B cell (primary cell): Measurements from ENCODE around the gene CTXND2. TPM values are rescaled to one million over a fixed set of nuclear protein-coding genes. Genes with fewer than 3 reads are reported as not detected.
"Not testable (repeated sequence)": the region's sequence is repeated elsewhere in the genome, so short reads cannot be mapped to it uniquely, and the experiment has no call there.

ENCODE experiments used
- ATAC-seq: fragments of 200-7000 bp; cut with Tn5 transposase; one replicate; pipeline ENCODE4 v1.10.0; 2021; ENCODE audit warnings: low read depth, mild to moderate bottlenecking, moderate number of reproducible peaks, moderate library complexity
- CTCF ChIA-PET: fragments of 350-600 bp; sonication (Branson Sonifier 250); formaldehyde crosslinking; loops from one replicate; lab custom pipeline; 2021; ENCODE audit warnings: antibody characterized with exemption, inconsistent platforms; lab: Charles Lee
- POLR2A ChIA-PET: fragments of 350-600 bp; sonication (Branson Sonifier 250); formaldehyde crosslinking; loops from one replicate; lab custom pipeline; 2021; ENCODE audit warnings: antibody characterized with exemption; lab: Charles Lee
- DNase-seq: peaks from one replicate; pipeline ENCODE4 v3.0.0; 2013
- H2AFZ ChIP-seq: 2 replicates; pipeline ENCODE4 v1.6.1; 2012; ENCODE audit warnings: mild to moderate bottlenecking, low read depth, low read length; ENCODE audit not compliant: insufficient read depth, poor library complexity, severe bottlenecking
- H3K27ac ChIP-seq, 2 donors: 1 replicate in 1 of 2; 2 replicates in 1 of 2; pipeline ENCODE4 v1.5.1; 2012 to 2013; ENCODE audit warnings: low read length in 2 of 2, mild to moderate bottlenecking in 2 of 2, moderate library complexity in 1 of 2
- H3K27me3 ChIP-seq, 4 experiments: fragments of 200-600 bp in 1 of 4; sonication (generic) in 1 of 4; replicated peaks in 1 of 4; 1 replicate in 2 of 4; 2 replicates in 2 of 4; pipeline versions ENCODE4 v1.6.1 to v1.7.0; 2013 to 2016; ENCODE audit warnings: low read length in 3 of 4, mild to moderate bottlenecking in 2 of 4, mixed read lengths in 1 of 4, moderate library complexity in 1 of 4; ENCODE audit not compliant: insufficient read depth in 4 of 4, control insufficient read depth in 3 of 4; ENCODE audit errors: control extremely low read depth in 1 of 4
- H3K36me3 ChIP-seq, 2 experiments: replicated peaks in 1 of 2; 1 replicate in 1 of 2; 2 replicates in 1 of 2; pipeline versions ENCODE4 v1.6.1 to v1.7.1; 2013; ENCODE audit warnings: low read length in 1 of 2; ENCODE audit not compliant: insufficient read depth in 2 of 2, control insufficient read depth in 1 of 2; ENCODE audit errors: control extremely low read depth in 1 of 2, extremely low read depth in 1 of 2
- H3K4me1 ChIP-seq, 2 donors: fragments of 200-600 bp in 1 of 2; sonication (generic) in 1 of 2; 1 replicate in 1 of 2; 2 replicates in 1 of 2; pipeline versions ENCODE4 v1.5.1 to v1.6.1; 2013 to 2017; ENCODE audit warnings: low read length in 2 of 2; ENCODE audit not compliant: control insufficient read depth in 2 of 2, insufficient read depth in 2 of 2
- H3K4me2 ChIP-seq: replicated peaks from 2 replicates; pipeline ENCODE3; 2012; ENCODE audit warnings: mild to moderate bottlenecking, low read depth, low read length; ENCODE audit not compliant: poor library complexity, severe bottlenecking
- H3K4me3 ChIP-seq, 5 experiments: fragments of 200-600 bp in 1 of 5; sonication (generic) in 1 of 5; 1 replicate in 3 of 5; 2 replicates in 2 of 5; pipeline versions ENCODE4 v1.5.1 to v1.7.0; 2011 to 2016; ENCODE audit warnings: low read length in 4 of 5, mild to moderate bottlenecking in 4 of 5, low read depth in 2 of 5, control low read depth in 1 of 5, moderate library complexity in 1 of 5; ENCODE audit not compliant: insufficient read depth in 1 of 5; ENCODE audit errors: control extremely low read depth in 1 of 5, extremely low read depth in 1 of 5
- H3K79me2 ChIP-seq: fragments of 200-600 bp; sonication (generic); one replicate; pipeline ENCODE4 v1.6.0; 2016; ENCODE audit warnings: low read length; ENCODE audit not compliant: control insufficient read depth, insufficient read depth
- H3K9ac ChIP-seq: fragments of 200-600 bp; sonication (generic); 2 replicates; pipeline ENCODE4 v1.6.1; 2017; ENCODE audit warnings: mild to moderate bottlenecking, low read length, moderate library complexity
- H3K9me3 ChIP-seq, 3 donors: one replicate each; pipeline versions ENCODE4 v1.6.1 to v1.7.1; 2013; ENCODE audit warnings: low read length in 2 of 3; ENCODE audit not compliant: control insufficient read depth in 2 of 3, insufficient read depth in 1 of 3; ENCODE audit errors: control extremely low read depth in 1 of 3
- H4K20me1 ChIP-seq: 2 replicates; pipeline ENCODE4 v1.6.0; 2012; ENCODE audit warnings: mild to moderate bottlenecking, low read length; ENCODE audit not compliant: insufficient read depth, control insufficient read depth, poor library complexity, severe bottlenecking
- H3K27ac Mint-ChIP-seq: one replicate; pipeline ENCODE4 v1.8.0; 2021; ENCODE audit warnings: mixed read lengths
- H3K27me3 Mint-ChIP-seq: one replicate; pipeline ENCODE4 v1.8.0; 2021; ENCODE audit warnings: mixed read lengths
- H3K4me1 Mint-ChIP-seq: one replicate; pipeline ENCODE4 v1.8.0; 2021; ENCODE audit warnings: mixed read lengths
- H3K4me3 Mint-ChIP-seq: one replicate; pipeline ENCODE4 v1.8.0; 2021; ENCODE audit warnings: mixed read lengths
- H3K9me3 Mint-ChIP-seq: one replicate; pipeline ENCODE4 v1.8.0; 2022; ENCODE audit warnings: mixed read lengths; ENCODE audit not compliant: insufficient read depth
- CTCF ChIP-seq: fragments of 200-600 bp; IDR thresholded peaks from one replicate; pipeline ENCODE4 v1.8.0; 2022; ENCODE audit warnings: antibody characterized with exemption, mild to moderate bottlenecking
- EZH2 ChIP-seq: IDR thresholded peaks from 2 replicates; pipeline ENCODE4 v1.6.1; 2012; ENCODE audit warnings: borderline replicate concordance, low read depth, mild to moderate bottlenecking, moderate library complexity, low read length; ENCODE audit not compliant: insufficient read depth, poor library complexity, severe bottlenecking
- WGBS: methylation state at CpG from one replicate; pipeline ENCODE4 v1.1.5; 2013; ENCODE audit warnings: missing lambda C conversion rate; ENCODE audit not compliant: insufficient coverage; 5-methylcytosine and 5-hydroxymethylcytosine counted together
- intact Hi-C: fragments of 100-400 bp; cut with micrococcal nuclease; formaldehyde crosslinking; loops from one replicate; pipeline ENCODE4 v1.10.0; 2022
- polyA plus RNA-seq: library from polyadenylated mRNA; depleted of rRNA; stranded (reverse); fragments of >200 nt; gene quantifications from 2 replicates; pipeline ENCODE4 v1.2.3, GENCODE V29; 2012
- total RNA-seq, 2 donors: library from RNA; stranded (reverse); fragments of 120-200 nt in 1 of 2; gene quantifications; 1 replicate in 1 of 2; 2 replicates in 1 of 2; pipeline versions ENCODE4 v1.2.3 to v1.2.4, GENCODE V29; 2013 to 2022

CTXND2 gene
- total and polyA plus RNA-seq, 2 donors (not counting 1 experiment from before 2014, with no cell fraction given): not detected

GRCh38 chr1:150846473-150847146 lies 40.3 kb upstream of the CTXND2 start:
- ChIA-PET POLR2A (no interaction called here), CTCF (no interaction called here)
- Histone ChIP-seq H3K9ac (no peak overlapping the region), H3K4me1 (no peaks in the 10 kb centered on the region), H3K27ac (no peak overlapping the region), H3K36me3 (peaks cover 4 to 7% of the 10 kb centered on the region in 2 experiments), H2AFZ (no peak overlapping the region), H3K4me2 (no peak overlapping the region), H4K20me1 (no peaks in the 10 kb centered on the region), H3K79me2 (no peaks in the 10 kb centered on the region), H3K9me3 (no peaks in the 10 kb centered on the region), H3K4me3 (no peak overlapping the region), H3K27me3 (no peaks in the 10 kb centered on the region)
- Mint-ChIP-seq H3K4me1 (no peaks in the 10 kb centered on the region), H3K27ac (no peak overlapping the region), H3K9me3 (no peaks in the 10 kb centered on the region), H3K4me3 (no peak overlapping the region), H3K27me3 (no peaks in the 10 kb centered on the region)
- intact Hi-C loops: no loop called here
- WGBS: 100% methylated on average over 1 of the region's 4 CpGs
- TF ChIP-seq CTCF (no peak), EZH2 (no peak)
- DNase-seq: no peak
- no peak for ATAC-seq

- H3K9me3 Mint-ChIP-seq, H3K27me3 Mint-ChIP-seq, H3K27ac ChIP-seq, H3K27me3 ChIP-seq, H3K9ac ChIP-seq, H3K4me3 ChIP-seq, POLR2A ChIA-PET, H2AFZ ChIP-seq, H3K9me3 ChIP-seq, ATAC-seq, H3K27ac Mint-ChIP-seq, CTCF ChIA-PET, DNase-seq, H3K4me2 ChIP-seq, intact Hi-C loops, H3K4me3 Mint-ChIP-seq, H4K20me1 ChIP-seq: not testable (repeated sequence)
- peaks cover 7 to 14% of the 10 kb centered on the region in 2 experiments for H3K36me3 ChIP-seq
- 98% methylated on average over 33 of the region's 49 CpGs for WGBS
- H3K4me1 ChIP-seq: peaks cover 20 to 22% of the 10 kb centered on the region in 2 donors
- H3K4me1 Mint-ChIP-seq: peaks cover 18% of the 10 kb centered on the region
- H3K79me2 ChIP-seq: peaks cover 30% of the 10 kb centered on the region
Observed at GRCh38 chr1:150850801-150851362, 36.1 kb upstream of the CTXND2 start.

- peaks cover 5 to 13% of the 10 kb centered on the region in 2 experiments for H3K36me3 ChIP-seq
- peak; percentile 24 for ATAC-seq
Observed at GRCh38 chr1:150852734-150853133, 34.2 kb upstream of the CTXND2 start.

More at GRCh38 chr1:150852734-150853133, 34.2 kb upstream of the CTXND2 start:
- H3K27ac Mint-ChIP-seq: peak overlapping the region; percentile 84
- H4K20me1 ChIP-seq, intact Hi-C loops, H3K27me3 ChIP-seq, H3K9me3 Mint-ChIP-seq, H3K27me3 Mint-ChIP-seq, H3K9me3 ChIP-seq, POLR2A ChIA-PET: not testable (repeated sequence)
- Histone ChIP-seq H3K4me3 (peak overlapping the region in 1 of 5 experiments; percentile 25), H3K4me1 (peaks cover 20 to 22% of the 10 kb centered on the region in 2 donors), H3K4me2 (peak overlapping the region; percentile 53), H3K27ac (peak overlapping the region; percentile 6 to 60), H2AFZ (peak overlapping the region; percentile 35), H3K9ac (peak overlapping the region; percentile 5), H3K79me2 (peaks cover 30% of the 10 kb centered on the region)
- whole genome bisulfite sequencing: no CpG with 5 or more reads among the region's 3 CpGs
- CTCF ChIA-PET: interaction anchor here (1.2 kb wide), 1 partner anchor 69 kb away, joined by 4 read pairs; no protein-coding TSS in a partner anchor
- peak overlapping the region; percentile 83 for H3K4me3 Mint-ChIP-seq
- DNase-seq: peak; percentile 55
- peaks cover 18% of the 10 kb centered on the region for H3K4me1 Mint-ChIP-seq
